Kidney (tissue), 14 donors: ENCODE results near the gene SURF1. TPM values are rescaled to one million over a fixed set of nuclear protein-coding genes. Genes with fewer than 3 reads are reported as not detected.

ENCODE experiments used
- DNase-seq, 5 donors: peaks; one replicate each; pipeline ENCODE4 v3.0.0-alpha.2; 2013 to 2020
- FAIRE-seq: peaks from 2 replicates; lab custom pipeline; 2012; peaks lifted over from hg19 to GRCh38; lab: Jason Lieb, UNC
- H3K27ac ChIP-seq, 2 donors: one replicate each; pipeline ENCODE4 v1.7.0; 2013; ENCODE audit warnings: low read depth in 2 of 2, low read length in 2 of 2, inconsistent platforms in 1 of 2
- H3K27me3 ChIP-seq: one replicate; pipeline ENCODE4 v1.7.1; 2013; ENCODE audit warnings: low read length, inconsistent platforms; ENCODE audit not compliant: control insufficient read depth, insufficient read depth
- H3K36me3 ChIP-seq, 3 donors: one replicate each; pipeline versions ENCODE4 v1.7.0 to v1.7.1; 2013; ENCODE audit warnings: low read length in 3 of 3, control low read depth in 1 of 3, inconsistent platforms in 1 of 3; ENCODE audit not compliant: insufficient read depth in 3 of 3, control insufficient read depth in 2 of 3
- H3K4me1 ChIP-seq, 3 donors: one replicate each; pipeline versions ENCODE4 v1.7.0 to v1.7.1; 2013; ENCODE audit warnings: low read length in 3 of 3, inconsistent platforms in 1 of 3, low read depth in 1 of 3; ENCODE audit not compliant: control insufficient read depth in 2 of 3, insufficient read depth in 2 of 3
- H3K4me3 ChIP-seq, 3 donors: one replicate each; pipeline versions ENCODE4 v1.7.0 to v1.8.1; 2013; ENCODE audit warnings: low read length in 3 of 3, control low read depth in 1 of 3, inconsistent platforms in 1 of 3
- H3K9ac ChIP-seq, 3 donors: one replicate each; pipeline versions ENCODE4 v1.7.0 to v1.7.1; 2013; ENCODE audit warnings: low read length in 3 of 3, control low read depth in 1 of 3, inconsistent platforms in 1 of 3
- H3K9me3 ChIP-seq, 3 donors: one replicate each; pipeline versions ENCODE4 v1.7.0 to v1.7.1; 2013; ENCODE audit warnings: low read length in 3 of 3, control low read depth in 1 of 3, inconsistent platforms in 1 of 3; ENCODE audit not compliant: control insufficient read depth in 2 of 3, insufficient read depth in 1 of 3
- intact Hi-C: fragments of 100-400 bp; cut with DNase I; formaldehyde crosslinking; loops from one replicate; pipeline ENCODE4 v1.11.1; 2022
- polyA plus RNA-seq: library from polyadenylated mRNA; stranded (reverse); fragments of 350-450 nt; fragmentation: Illumina TruSeq; extraction: RNeasy Lipid Tissue Mini Kit (QIAGEN cat#74804); gene quantifications from one replicate; pipeline ENCODE4 v1.2.3, GENCODE V29; 2014; ENCODE audit warnings: low read depth, low replicate concordance; ENCODE audit not compliant: insufficient read depth
- total RNA-seq: library from RNA; stranded (reverse); fragmentation: NEBNext Ultra II Directional; extraction: Animal tissue kit (Norgen Biotek cat#: 25700); gene quantifications from one replicate; pipeline ENCODE4 v1.2.1, GENCODE V29; 2021
- TF ChIP-seq, protein P1 (sequence below): IDR thresholded peaks from 3 replicates; pipeline ENCODE4 v1.5.1; 2012; ENCODE audit warnings: mild to moderate bottlenecking, moderate library complexity, borderline replicate concordance; ENCODE audit not compliant: insufficient read depth; ENCODE audit errors: extremely low read depth
- donor health status: control.
- donor health status: control.
- donor health status: control.
- donor health status: control.
- donor health status: control.
- donor health status: DM: yes; HTN: yes; CAD: no.
- donor health status: Normal renal cell carcinoma (clear cell type).

Gene SURF1
- total and polyA plus RNA-seq, 2 donors from 2014 or later = 45.0 to 165 TPM

DNA sequence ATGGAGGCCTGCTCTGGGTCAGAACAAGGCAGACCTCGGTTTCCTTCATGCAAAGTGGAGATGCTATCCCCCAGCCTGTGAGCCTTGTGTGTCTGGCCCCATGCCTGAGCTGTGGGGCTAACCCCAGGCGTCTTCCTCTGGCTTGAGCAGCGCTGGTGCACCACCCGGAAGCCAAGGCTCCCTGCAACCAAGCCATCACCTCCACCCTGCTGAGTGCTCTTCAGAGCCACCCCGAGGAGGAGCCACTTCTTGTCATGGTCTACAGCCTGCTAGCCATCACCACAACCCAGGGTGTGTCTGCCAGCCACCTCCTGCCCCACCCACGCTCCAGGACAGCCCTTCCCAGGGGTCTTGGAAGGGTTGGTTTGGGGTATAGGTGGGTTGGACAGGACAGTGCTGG is 45.3 kb upstream of the SURF1 start:
- Histone ChIP-seq H3K9me3 (no peaks in the 10 kb centered on the region), H3K36me3 (peaks cover 0 to 10% (median 2%) of the 10 kb centered on the region in 3 donors), H3K9ac (no peak overlapping the region), H3K4me3 (no peak overlapping the region), H3K4me1 (no peaks in the 10 kb centered on the region), H3K27ac (no peak overlapping the region), H3K27me3 (no peaks in the 10 kb centered on the region)
- TF ChIP-seq, protein P1, sequence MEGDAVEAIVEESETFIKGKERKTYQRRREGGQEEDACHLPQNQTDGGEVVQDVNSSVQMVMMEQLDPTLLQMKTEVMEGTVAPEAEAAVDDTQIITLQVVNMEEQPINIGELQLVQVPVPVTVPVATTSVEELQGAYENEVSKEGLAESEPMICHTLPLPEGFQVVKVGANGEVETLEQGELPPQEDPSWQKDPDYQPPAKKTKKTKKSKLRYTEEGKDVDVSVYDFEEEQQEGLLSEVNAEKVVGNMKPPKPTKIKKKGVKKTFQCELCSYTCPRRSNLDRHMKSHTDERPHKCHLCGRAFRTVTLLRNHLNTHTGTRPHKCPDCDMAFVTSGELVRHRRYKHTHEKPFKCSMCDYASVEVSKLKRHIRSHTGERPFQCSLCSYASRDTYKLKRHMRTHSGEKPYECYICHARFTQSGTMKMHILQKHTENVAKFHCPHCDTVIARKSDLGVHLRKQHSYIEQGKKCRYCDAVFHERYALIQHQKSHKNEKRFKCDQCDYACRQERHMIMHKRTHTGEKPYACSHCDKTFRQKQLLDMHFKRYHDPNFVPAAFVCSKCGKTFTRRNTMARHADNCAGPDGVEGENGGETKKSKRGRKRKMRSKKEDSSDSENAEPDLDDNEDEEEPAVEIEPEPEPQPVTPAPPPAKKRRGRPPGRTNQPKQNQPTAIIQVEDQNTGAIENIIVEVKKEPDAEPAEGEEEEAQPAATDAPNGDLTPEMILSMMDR = no peak
- FAIRE-seq (no peak), DNase-seq (no peak)
- intact Hi-C loops = no loop called here

- H3K4me3 ChIP-seq = no peak overlapping the region
- TF ChIP-seq, protein P1 = no peak
- H3K9me3 ChIP-seq = no peaks in the 10 kb centered on the region
- intact Hi-C loops = no loop called here
- H3K4me1 ChIP-seq = no peaks in the 10 kb centered on the region
- no peak overlapping the region for H3K27ac ChIP-seq
- H3K9ac ChIP-seq = no peak overlapping the region
- DNase-seq (no peak), FAIRE-seq (no peak)
- H3K36me3 ChIP-seq = peaks cover 0 to 1% (median 0%) of the 10 kb centered on the region in 3 donors
- no peaks in the 10 kb centered on the region for H3K27me3 ChIP-seq
Observed at GRCh38 chr9:133400292-133400691, 44.0 kb upstream of the SURF1 start.

DNA sequence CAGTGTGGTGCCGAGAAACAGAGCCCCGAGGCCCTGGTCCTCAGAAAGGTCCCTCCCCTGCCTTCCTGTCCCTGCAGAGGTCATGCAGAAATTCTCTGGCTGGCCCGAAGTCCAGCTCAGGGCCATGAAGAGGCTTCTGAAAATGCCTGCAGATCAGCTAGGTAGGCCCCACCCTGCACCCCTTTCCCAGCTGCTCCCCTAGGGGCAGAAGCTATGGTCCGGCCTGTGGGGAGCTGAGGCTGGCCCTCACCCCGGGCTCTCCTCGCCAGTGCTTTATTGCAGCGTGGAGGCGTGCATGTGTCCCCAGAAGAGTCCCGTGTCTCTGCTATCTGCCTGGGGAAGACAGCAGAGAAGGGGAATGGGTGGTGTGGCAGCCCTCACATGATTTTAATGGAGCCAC is 41.6 kb upstream of the SURF1 start:
- FAIRE-seq (no peak), DNase-seq (no peak)
- Histone ChIP-seq H3K36me3 (no peaks in the 10 kb centered on the region), H3K27me3 (no peaks in the 10 kb centered on the region), H3K4me3 (no peak overlapping the region), H3K9me3 (no peaks in the 10 kb centered on the region), H3K27ac (no peak overlapping the region), H3K9ac (no peak overlapping the region), H3K4me1 (no peaks in the 10 kb centered on the region)
- TF ChIP-seq, protein P1 = no peak
- intact Hi-C loops = no loop called here

GRCh38 chr9:133397370-133397769 is 41.1 kb upstream of the SURF1 start:
- Histone ChIP-seq H3K9me3 (no peaks in the 10 kb centered on the region), H3K36me3 (no peaks in the 10 kb centered on the region), H3K4me1 (no peaks in the 10 kb centered on the region), H3K4me3 (no peak overlapping the region), H3K9ac (no peak overlapping the region), H3K27ac (no peak overlapping the region), H3K27me3 (no peaks in the 10 kb centered on the region)
- FAIRE-seq (no peak), DNase-seq (no peak)
- intact Hi-C loops = no loop called here
- TF ChIP-seq, protein P1 = no peak
